HG03139 (cell line): ENCODE data around the gene MTFMT.
"Not testable (repeated sequence)": the region's sequence is repeated elsewhere in the genome, so short reads cannot be mapped to it uniquely, and the experiment has no call there.

ENCODE experiments used
- ATAC-seq: cut with Tn5 transposase; IDR thresholded peaks from one replicate; pipeline ENCODE4 v1.9.1; 2021; ENCODE audit not compliant: unreplicated experiment

Gene MTFMT

DNA sequence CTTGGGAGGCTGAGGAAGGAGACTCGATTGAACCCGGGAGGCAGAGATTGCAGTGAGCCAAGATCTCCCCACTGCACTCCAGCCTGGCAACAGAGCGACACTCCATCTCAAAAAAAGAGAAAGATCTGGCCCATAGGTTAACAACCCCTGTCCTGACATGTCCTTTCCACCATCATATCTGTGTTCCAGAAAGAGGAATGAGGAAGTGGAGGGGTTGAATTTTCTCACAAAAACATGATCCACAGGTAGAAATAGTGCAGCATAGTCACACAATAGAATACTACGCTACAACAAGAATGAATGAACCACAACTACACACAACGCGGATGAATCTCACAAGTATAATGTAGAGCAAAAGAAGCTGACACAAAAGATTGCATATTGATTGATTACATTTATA is 11.0 kb upstream of the MTFMT start:
- ATAC-seq: no peak

DNA sequence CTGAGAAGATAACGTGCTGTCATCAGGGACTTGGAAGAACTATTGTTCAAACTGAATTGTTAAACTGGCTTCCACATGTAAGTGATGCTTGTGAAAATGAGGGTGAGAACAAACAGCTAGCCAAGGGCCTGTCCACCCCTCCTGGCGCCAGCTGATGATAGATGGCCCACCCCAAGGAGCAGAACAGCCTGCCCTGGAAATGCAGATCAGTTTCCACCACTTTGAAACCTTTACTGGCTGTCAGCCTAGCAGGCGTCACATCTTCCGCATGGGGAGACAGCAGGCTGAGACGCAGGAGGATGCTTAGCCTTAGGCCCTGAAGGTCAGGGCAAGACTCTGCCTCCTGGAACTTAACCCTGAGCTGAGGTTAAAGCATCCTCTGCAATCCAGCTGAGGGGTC is 9.4 kb upstream of the MTFMT start:
- ATAC-seq: no peak

DNA sequence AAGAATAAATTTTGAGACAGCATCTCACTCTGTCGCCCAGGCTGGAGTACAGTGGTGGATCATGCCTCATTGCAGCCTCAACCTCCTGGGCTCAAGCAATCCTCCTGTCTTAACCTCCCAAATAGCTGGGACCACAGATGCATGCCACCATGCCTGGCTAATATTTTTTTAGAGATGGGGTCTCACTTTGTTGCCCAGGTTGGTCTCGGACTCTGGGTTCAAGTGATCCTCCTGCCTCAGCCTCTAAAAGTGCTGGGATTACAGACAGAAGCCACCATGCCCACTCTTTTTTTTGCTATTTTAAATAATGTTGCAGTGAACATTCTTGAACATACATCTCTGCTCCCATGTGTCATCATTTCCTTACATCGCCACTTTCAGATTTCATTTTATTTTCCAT is 9.0 kb upstream of the MTFMT start:
- no peak for ATAC-seq

DNA sequence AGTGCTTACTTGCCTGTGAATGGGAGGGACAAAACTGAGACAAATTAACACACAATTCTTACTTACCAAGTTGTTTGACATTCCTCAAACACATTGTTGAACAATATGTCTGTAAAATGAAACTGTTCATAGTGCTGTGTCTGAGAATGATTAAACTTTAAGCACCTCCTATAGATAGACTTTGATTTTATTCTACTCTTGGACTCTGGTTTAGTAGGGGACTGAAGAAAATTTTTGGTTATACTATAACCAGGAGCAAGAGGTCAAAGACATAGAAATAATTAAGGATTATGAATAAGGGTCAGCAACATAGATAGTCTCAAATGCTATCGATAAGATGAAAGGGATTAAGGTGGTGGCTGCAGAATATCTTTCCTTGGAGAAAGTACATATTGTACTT is 7.9 kb upstream of the MTFMT start:
- no peak for ATAC-seq

DNA sequence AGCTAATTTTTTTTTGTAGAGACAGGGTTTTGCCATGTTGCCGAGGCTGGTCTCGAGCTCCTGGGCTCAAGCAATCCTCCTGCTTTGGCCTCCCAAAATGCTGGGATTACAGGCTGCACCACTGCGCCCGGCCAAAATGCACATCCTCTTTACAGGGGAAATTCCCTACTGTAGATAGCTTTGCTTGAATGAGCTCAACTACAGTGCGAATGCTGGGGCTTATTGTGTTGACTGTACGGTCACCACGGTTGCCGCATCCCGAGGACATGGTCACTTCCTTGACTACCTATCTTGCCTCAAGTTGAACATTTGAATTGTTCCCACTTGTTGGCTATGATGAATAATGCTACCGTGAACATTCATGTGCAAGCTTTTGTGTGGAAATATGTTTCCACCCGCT is 5.3 kb upstream of the MTFMT start:
- no peak for ATAC-seq

DNA sequence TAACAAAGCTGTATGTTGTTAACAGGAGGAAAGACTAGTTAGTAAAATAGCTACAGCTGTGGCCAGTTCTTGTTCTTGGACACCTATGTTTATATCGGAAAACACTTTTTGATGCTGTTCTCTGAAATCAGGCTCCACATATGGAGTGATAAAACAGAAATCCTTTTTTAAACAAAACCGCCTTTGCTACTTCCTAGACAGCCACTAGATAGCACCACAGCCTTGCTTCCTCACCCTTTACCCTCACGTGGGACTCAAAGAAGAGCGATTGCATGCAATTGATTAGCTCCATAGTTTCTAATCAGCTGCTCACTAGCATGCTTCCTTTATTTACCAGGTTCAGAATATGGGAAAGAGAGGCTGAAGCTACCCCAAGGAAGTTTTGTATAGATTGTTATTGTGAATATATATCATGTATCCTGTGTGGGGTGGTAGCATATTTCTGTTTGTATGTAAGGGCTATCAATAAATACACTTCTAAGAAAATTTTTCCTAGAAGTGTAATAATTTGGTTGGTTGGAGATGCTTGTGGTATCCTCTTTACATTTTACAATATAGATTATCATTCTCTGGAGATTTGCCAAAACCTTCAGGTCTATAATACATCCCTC is 4.3 kb upstream of the MTFMT start:
- ATAC-seq: no peak

DNA sequence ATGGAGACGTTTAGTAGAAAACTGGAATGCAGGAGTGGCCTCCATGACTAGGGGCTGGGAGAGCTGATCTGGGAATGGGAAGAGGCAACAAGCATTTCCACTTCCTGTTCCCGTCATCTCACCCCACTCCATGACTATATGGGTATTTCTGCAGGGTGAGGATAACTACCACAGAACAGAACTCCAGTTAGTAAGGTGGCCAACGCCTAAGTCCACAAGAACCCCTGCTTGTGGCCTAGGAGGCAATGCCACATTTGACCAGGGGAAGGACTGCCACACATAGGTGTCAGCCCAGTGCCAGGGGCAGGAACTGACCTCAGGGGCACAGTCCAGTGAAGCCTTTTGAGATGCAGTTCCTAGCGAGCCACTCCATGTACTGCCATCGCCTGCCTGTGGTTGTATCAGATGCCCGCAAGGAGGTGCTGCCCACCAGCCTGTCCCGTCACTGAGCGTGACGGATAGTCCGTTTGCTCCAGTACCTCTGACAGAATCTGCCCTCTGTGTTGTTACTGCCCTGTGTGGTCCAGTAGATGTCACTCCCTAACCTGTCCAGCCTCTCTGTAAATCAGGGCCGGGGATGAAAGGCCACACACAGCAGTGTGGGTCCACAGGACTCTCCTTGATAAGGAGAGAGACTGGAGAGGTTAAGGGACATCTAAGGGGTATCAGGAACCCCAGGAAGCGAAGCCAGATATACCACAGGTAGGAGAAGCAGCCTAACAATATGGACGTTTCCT is 3.5 kb upstream of the MTFMT start:
- no peak for ATAC-seq

DNA sequence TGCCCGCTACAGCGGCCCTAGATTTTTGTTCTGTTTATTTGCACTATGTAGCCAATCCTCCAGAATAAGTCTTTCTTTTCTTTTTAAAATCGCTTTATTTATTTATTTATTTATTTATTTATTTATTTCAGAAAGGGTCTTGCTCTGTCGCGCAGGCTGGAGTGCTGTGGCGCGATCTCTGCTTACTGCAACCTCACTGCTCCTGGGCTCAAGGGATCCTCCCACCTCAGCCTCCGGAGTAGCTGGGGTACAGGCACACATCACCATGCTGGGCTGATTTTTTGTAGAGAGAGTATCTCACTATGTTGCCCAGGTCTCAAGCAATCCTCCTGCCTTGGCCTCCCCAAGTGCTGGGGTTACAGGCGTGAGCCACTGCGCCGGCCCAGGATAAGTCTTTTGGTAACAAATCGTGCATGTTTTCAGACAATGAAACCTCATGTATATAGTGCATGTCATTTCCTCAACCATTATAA is 333 bp upstream of the MTFMT start:
- ATAC-seq: no peak

DNA sequence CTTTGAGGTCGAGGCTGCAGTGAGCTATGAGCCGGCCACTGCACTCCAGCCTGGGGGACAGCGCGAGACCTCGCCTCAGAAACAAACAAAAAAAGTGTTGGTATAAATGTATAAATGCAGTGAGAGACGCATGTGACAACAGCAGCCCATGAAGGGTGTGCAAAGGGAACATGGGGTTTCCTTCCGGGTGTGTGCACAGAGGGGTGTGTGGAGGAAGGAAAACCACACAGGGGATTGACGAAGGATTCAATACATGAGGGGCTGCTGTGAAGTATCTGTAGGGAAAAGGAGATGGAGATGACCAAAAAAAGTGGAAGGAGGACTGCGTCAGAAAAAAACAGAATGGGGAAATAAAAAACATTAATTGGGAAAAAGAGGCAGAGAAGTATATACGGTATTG is 1.1 kb downstream of the MTFMT start:
- no peak for ATAC-seq

DNA sequence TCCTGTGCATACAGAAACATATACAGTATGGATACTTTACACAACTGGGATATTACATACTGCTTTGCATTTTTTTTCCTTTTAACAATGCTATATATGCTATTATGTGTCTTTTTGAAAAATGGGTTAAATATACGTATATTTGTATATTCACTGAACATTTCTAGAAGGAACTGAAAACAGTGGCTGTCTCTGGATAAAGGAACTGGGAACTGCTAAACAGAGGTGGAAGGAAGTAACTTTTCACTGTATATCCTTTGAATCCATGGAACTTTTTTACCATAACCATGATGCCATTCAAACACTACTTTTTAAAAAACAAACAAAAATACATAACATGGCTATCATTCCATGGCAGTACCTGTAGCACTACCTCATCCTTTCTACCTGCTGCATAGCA is 1.8 kb downstream of the MTFMT start:
- ATAC-seq: no peak

DNA sequence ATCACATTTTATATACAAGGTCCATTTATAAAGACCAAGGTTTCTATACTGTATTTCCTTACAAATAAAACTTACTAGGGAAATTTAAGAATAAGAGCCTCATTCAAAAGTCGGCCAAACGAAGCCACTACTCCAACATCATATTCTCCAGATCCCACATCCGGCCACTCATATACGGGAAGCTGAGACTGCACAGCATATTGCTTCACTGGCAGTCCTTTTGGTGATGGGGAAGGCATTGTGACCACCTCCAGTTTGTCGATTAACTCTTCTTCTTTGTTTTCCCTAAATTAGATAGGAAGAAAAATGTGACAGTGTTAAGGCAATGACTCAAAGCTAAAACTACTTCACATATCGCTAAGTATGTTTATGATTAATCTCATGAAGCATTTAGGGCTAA is 2.7 kb downstream of the MTFMT start:
- ATAC-seq: no peak

DNA sequence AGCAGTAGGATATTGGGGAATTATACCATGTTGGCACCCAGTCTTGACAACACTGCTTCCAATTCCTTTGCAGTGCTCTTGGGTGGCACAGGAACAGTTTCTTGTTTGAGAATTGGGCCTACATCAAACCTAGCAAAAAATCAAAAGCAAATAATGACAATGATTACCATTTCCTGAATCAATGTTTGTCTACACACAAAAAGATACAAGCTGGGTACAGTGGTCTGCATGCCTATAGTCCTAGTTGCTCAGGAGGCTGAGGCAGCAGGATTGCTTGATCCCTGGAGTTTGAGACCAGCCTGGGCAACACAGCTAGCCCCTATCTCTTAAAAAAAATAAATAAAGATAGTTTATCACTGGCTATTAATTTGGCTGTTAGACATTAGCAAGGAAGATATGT is 8.0 kb downstream of the MTFMT start:
- no peak for ATAC-seq

DNA sequence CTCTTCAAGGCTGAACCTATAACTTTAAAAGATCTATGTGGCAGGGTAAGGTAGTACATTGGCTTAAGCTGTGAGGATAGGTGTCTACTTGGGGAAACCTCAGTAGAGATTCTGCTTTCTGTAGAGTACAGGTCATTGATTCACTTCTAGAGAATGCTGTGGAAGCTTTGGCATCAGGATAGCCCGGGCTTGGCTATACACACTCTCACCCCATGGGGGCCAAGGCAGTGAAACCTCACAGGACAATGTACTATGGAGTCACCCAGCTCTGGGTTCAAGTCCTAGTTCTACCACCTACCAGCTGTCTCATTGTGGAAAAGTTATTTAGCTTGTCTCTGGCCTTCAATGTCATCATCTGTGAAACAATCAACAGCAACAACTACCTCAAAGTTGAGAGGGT is 9.0 kb downstream of the MTFMT start:
- ATAC-seq: no peak

DNA sequence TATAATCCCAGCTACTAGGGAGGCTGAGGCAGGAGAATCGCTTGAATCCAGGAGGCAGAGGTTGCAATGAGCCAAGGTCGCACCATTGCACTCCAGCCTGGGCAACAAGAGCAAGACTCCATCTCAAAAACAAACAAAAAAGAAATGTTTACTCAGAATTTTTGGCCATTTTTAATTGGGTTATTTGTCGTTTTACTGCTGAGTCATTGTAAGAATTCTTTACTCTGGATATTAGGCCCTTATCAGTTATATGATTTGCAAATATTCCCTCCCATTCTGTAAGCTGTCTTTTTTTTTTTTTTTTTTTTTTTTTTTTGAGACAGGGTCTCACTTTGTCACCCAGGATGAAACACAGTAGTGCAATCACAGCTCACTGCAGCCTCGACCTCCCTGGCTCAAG is 18.2 kb downstream of the MTFMT start:
- ATAC-seq: not testable (repeated sequence)

DNA sequence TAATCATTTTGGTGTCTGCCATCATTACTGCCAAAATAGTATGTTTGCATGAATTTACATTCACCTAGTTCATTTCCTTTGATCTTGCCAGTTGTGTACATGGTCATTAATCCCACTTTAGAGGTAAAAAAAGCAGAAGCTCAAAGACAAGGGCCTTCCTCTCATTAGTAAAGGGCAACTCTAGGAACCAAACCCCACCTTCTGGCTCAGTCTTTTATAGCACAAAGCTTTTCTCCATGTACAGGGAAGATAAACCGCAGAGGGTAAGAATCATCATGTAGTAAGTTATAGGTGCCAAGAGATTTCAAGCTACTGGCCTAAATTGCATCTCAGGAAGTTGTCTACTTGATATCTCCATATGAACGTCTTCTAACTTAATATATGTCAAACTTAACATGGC is 20.5 kb downstream of the MTFMT start:
- no peak for ATAC-seq

DNA sequence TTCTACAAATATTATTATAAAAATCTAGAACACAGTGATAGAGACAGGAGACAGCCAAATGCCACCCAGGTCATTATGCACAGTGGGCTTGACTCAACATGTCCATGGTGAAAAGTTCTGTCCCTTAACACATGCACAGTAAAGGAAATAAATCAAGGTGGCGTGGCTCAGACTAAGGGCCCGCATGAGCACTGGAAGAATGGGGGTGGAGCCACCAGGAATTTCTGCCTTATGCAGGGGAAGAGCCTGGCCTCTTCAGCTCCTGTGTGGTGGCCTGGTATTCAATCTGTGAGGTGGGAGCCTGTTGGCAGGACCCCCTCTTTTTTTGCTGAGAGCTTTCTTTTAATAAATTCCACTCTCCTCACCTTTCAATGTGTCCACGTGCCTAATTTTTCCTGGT is 22.6 kb downstream of the MTFMT start:
- no peak for ATAC-seq

DNA sequence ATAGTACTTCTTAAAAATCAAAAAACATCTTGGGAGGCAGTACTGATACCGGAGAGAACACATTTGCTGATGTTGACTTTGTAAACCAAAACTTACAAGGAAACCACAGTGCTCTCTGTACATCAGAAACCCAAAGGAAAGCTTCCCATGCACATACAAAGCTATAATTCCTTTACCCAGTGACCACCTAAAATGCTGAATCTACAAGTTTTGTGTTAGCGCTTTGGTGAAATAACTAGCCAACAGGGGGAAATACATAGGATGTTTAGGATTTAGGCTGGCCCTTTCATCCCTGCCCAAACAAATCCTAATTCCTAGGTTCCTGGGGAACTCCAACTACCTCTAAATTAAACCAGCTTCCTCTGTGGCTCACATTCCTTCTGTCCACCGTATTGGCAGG is 24.4 kb downstream of the MTFMT start:
- no peak for ATAC-seq

DNA sequence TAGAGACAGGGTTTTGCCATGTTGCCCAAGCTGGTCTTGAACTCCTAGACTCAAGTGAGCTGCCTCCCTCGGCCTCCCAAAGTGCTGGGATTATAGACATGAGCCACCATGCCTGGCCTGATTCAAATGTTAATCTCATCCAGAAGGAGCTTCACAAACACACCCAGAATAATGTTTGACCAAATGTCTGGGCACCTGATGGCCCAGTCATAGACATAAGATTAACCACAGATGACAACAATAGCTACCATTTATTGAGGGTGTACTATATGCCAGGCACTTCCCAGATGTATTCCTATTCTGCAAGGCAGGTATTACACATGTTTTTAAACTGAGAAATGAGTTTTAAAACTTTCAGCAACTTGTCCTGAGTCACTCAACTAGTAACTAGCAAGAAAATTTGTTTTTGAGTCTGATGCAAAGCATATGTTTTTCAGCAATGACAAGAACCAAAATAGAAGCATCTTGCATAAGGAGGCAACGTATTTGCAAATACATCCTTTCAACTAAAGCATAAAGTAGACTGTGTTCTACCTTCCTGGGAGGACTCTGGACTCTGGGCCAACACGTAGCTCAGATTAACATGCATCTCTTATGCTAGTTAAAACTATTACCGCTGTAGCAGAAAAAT is 31.6 kb downstream of the MTFMT start:
- no peak for ATAC-seq

DNA sequence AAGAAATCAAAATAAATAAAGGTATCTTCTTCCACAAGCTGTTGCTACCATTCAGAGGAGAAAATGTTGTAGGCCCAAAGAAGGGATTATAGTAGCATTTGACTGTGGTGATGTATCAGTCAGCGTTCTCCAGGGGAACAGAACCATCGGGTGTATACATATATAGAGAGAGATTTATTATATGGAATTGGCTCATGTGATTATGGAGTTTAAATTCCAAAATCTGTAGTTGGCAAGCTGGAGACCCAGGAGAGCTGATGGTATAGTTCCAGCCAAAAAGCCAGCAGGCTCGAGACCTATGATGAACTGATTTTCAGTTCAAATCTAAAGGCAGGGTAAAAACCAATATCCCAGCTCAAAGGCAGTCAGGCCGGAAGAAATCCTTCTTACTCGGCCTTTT is 32.4 kb downstream of the MTFMT start:
- no peak for ATAC-seq

DNA sequence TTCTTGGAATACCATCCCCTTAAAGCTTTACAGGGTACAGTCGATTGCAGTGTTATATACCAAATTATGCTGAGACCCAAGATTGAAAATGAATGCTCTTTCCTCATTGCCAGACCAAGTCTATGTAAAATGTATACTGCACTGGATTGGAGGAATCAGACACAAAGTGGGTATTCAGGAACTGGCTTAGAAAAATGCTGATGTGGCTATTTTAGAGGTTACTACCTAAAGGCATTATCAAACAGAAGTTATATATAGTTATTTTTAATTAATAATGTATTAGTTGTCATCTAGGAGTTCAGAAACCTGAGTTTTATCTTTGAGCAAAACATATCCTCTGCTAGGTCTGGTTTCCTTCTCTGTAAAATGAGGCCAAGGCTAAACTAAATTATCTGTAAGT is 36.1 kb downstream of the MTFMT start:
- no peak for ATAC-seq

DNA sequence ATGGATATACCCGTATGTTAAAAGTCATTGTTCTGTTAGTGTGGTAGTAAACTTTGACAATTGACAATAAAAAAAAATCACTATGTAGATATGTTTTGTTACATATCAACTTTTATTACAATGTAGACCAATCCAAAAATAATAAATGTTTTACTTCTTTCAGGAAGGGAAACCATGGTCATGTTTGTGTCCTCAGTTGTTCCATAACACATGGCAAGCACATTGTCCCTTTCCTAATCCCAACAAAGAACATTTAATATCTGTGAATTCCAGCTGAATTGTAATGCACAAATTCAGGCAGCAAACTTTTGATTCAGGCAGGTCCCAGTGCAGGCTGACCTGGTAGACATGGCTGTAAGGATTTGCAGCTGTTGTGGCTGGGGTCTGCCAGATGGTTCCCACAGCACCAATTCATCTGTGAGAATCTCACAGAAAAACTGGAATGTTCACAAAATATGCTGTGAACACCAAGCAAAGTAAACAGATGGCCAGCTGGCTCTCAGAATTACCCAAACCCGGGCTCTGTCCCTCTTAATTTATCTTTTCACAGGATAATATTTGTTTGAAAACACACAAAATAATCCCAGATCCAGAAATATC is 37.8 kb downstream of the MTFMT start:
- no peak for ATAC-seq

DNA sequence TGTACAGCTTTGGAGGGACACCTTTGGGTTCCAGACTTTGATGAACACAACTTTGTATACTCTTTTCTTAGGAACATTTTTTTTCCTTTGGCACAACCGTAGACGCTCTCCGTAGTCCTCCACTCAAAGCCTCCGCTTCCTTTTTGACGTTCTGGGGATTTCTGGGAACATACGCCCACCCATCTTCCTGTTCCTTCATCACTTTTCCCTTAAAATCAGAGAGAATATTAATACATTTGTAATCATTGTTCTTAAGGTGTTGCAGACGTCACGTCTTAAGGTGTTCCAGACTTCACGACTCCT is 39.3 kb downstream of the MTFMT start:
- ATAC-seq: no peak
